Brain pericyte (primary cell): ENCODE data around the gene CREB3L2.
"Not testable (repeated sequence)": the region's sequence is repeated elsewhere in the genome, so short reads cannot be mapped to it uniquely, and the experiment has no call there.

Experiments used
- DNase-seq: peaks from one replicate; pipeline ENCODE4 v3.0.0-alpha.2; 2012; ENCODE audit warnings: low read depth, low spot score

CREB3L2 gene

GRCh38 chr7:137969828-137970227 lies 32.1 kb downstream of the CREB3L2 start:
- DNase-seq: no peak

DNA sequence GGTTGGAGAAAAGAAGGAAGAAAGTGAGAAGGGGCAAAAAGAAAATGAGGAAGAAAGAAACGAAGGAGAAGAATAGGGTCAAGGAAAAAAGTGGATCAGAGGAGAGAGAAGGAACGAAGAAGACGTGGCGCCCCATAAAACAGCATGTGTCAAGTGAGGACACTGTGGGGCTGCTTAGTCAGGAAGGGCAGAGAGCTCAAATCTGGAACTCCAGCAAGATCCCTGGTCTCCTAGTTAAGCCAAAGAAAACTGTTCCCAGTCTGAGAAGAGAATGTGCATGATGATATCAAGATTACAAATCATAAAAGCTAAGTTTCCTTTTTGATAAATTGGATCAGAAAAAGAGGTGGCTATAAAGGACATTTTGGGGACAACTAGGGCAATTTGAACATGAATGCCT lies 33.0 kb downstream of the CREB3L2 start:
- DNase-seq: no peak

- not testable (repeated sequence) for DNase-seq
Measured at GRCh38 chr7:137968339-137968738, 33.5 kb downstream of the CREB3L2 start.

DNA sequence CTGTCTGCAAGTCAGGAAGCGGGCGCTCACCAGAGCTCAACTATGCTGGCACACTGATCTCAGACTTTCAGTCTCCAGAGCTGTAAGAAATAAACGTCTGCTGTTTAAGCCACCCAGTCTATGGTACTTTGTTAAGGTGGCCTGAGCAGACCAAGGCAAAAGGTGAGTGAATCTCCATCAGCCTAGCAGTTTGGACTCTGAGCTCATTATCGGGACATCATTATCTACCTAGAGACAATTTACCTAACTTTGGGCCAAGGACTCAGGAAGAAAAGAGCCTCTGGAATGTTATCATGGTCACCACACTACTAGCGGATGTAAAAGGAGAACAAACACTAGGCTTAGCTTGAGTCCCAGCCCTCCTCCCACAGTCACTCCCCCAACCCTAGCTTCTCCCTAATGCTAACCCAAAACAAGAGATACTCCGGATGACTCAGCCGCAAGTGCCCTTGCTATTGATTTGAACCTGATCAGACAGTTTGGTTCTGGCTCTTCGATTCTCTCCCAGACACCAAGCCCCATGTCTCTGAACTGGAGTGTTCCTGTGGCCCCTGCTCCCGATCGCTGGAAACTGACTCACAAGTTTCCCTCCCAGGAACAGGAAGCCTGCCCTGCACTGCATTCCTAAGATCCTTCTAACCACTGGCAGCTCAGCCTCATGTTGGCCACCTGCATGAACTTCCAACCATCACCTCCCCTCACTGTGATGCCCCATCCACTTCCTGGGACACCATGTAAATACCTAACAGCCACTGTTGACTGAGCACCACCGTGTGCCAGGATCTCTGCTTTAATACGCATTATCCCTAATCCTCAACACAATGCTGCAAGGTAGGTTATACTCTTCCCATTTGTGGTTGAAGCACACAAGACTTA lies 34.5 kb downstream of the CREB3L2 start:
- no peak for DNase-seq

GRCh38 chr7:137966641-137967142 lies 35.2 kb downstream of the CREB3L2 start:
- DNase-seq: no peak

DNA sequence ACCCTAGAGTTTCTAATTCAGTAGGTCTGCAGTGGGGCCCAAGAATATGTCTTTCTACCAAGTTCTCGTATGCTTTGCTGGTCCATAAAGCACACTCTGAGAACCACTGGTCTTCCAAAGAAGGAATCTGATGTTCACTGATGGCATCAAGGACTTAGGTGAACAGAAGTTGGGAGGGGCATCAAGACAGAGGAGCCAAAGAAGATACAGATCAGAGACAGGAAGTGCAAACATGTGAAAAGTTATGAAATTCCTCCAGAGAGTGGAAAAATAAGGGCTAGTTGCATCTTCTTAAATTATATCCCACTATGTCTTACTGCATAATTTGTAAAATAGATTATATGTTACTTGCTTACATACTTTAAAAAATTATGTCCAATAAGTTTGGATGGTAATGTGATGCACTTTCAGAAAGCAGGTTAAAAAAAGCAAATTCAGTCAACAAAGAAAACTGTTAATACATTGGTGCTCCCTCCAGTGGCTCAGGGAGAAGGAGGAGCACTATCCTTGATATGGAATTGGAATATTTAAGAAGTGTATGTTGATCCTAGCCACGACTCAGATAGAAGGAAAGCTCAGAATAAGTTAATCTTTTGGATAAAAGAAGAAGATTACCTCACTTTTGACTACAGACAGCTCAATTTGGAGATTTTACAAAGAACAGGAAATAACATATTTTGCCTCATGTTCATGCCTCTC lies 35.8 kb downstream of the CREB3L2 start:
- no peak for DNase-seq

DNA sequence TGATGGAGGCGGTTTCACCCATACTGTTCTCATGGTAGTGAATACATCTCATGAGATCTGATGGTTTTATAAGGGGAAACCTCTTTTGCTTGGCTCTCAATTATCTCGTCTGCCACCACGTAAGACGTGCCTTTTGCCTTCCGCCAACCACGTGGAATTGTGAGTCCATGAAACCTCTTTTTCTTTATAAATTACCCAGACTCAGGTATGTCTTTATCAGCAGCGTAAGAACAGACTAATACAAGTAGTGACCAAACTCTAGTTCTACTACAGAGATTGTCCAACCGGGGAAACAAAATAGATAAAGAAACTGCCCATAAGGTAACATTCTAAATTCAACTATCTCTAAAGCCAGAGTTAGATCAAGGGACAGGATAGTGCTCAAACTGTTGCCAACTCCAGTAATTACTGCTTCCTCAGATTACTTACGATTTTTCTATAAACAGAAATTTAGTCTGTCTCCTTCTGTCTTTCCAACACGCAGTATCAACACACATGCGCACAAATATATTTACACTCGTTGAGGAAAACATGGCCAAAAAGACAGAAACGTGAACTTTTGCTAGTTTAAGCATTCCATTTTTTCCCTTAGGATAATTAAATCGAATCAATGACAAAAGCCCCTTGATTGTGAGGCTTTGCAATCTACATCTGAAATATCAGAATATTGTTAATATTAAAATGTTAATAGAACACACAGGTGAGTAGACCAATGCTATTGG lies 36.9 kb downstream of the CREB3L2 start:
- no peak for DNase-seq

- no peak for DNase-seq
Measured at GRCh38 chr7:137962875-137963507, 38.9 kb downstream of the CREB3L2 start.

GRCh38 chr7:137962491-137962874 lies 39.4 kb downstream of the CREB3L2 start:
- DNase-seq: no peak

DNA sequence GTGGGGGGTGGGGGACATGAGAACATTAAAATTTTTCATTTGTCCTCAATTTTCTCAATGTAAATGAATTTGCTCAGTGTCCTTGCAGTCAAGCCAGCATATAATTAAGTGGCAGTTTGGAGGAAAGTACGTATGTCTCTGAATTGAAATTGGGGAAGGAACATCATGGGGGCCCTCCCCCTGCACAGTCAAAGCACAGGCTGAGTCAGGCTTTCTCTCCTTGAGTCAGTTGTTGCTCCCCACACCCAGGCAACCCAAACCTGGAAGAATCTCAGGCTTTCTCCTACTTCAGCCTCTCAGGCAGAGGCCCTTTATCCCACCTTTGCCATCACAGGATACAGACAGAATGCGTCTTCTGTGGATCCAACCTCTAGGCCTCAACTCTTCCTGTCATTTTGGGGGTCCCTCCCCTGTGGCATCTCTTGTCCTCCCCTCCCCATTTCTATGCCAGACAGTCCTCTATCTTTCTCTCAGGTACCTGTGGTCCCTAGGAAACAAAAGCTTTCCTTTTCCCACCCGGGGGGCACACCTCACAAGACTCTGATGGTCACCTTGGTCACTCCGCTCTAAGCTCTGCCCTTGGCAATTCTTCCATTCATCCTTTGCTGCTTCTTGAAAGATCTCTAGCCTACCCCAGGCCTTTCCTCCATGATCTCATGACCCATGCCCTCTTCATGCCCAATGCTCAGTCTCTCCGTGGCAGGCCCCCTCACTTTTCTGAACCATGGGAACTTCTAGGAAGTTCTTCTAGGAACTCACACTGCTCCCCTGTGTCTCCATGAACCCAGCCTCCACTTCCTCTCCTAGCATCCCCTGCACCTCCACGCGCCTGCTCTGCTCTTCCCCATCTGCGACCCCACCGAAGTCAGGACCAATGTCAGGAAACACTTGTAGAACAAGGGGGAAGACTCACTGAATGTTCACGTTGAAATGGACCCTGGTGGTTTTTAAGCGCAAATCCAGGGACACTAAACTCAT lies 40.4 kb downstream of the CREB3L2 start:
- no peak for DNase-seq

- DNase-seq: no peak
Measured at GRCh38 chr7:137960020-137960419, 41.9 kb downstream of the CREB3L2 start.

DNA sequence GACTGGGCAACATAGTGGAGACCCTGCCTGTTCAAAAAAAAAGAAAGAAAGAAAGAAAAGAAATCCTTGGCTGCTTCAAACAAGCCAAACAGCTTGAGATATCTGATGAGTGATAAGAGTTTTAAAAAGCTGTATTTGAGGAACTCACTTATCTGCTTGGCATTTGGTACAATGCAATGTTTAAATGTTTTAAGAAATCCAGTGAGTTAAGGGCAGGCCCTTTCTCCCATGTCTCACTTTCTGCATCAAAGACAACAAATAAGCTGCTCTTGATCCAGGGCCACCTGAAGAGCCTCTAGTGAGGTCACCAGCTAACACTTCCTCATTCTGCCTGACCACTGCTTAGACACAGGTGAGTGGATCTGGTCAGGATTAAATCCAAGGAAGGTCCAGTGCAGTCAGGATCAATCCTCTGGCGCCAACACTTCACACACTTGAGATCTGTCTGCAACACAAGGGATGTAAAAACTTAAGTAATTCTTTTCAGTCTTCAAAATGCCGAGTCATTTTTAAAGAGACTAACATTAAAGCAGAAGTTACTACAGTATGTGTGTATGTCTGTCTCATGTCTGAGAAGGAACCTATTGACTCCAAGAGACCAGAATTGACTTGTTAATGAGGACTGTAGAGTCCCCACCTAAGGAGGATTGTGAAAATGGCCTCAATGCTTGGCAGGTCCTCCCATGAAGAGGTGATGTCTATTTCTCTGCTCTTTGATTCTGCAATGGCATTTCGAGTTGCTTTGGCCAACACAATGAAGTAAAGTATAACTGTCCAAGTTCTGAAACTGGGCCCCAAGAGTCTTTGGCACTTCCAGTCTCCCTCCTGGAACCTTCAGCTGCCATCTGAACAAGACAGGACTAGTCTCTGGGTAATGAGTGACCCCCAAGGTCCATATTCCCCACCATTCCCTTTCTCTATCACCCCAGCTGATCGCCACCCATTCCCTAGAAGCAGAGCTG lies 43.1 kb downstream of the CREB3L2 start:
- no peak for DNase-seq

GRCh38 chr7:137957887-137958286 lies 44.0 kb downstream of the CREB3L2 start:
- no peak for DNase-seq

DNA sequence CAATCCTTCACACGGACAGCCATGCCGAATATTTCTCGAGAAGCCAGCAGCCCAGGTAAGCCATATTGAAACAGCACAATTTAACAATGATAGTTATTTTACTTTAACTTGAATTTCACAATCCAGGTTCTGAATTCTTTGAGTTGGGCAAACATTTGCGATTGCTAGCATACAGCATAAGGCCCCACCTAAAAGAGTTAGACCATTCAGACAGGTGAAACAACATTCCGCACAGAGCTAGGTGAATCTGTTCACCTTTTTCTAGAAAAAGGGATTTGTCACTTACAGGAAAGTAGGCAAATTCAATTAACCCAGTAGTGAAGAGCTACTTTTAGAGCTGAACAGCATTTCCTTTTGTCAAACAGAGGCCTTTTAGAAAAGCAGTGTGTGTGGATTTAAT lies 45.3 kb downstream of the CREB3L2 start:
- DNase-seq: no peak

DNA sequence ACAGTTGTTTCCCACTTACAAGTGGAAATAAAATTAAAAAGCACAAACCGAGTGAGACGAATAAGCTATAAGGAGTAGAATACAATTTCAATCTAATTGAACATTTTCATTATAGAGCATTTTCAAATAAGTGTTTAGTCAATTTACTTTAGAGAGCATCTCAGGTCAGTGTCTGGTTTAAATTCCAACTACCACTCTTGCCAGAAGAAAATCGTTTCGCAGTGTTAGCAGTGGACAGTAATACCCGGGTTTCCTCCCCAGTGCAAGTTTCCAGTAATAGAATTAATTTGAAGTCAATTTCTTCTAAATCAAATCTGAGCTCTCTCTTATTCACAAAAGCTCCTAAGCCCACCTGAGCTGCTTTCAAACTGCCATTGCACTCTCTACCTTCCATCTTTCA lies 45.7 kb downstream of the CREB3L2 start:
- no peak for DNase-seq

DNA sequence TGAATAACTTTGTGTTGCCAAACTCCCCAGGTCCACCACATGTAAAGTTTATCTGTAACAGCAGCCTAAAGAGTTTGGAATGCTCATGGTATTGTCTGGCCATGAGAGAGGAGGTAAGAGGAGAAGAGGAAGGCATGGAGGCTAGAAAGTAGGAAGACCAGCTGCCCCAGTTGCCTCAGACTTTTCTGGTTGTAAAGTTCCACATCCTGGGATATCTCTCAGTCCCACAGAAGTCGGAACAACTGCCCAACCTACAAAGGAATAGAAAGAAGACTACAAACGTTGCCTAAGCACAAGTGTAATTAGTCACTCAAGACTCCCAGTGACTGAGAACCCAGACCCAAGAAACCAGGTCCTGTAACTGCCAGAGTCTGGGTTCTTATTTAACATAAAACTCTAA lies 47.3 kb downstream of the CREB3L2 start:
- no peak for DNase-seq

DNA sequence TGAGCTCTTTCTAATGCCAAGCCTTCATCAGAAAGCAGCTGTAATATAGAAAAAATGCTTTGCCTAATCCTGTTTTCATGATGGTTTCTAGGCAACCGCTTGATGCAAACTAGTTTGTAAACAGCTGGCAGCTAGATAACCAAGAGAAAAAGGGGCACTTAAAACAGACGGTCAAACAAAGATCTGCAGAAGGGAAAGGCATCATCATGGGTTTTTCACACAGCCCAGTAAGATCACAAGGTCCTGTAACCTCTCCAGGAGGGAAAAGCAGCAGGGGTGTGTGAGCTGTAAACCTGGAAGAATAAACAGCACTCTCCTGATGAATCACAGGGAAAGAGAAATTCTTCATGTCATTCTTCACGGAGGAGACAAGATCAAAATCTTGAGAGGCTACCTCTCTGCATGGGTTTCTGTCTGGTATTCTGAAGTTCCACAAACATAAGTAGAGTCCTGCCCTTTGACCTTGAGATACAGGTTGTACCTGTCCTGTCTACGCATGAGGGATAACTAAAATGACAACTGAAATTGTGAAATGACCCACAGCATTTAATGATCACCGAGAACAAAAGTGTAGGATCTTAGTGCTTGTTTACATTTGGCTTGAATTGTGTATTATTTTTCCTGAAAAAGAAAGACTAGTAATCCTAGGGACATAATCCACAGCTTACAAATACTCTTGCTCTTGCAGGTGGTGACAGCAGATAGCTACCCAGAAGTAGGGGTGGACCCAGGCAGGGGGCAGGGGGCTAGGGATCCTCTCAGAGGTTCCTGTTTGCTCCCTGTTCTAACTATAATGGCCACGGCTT lies 48.0 kb downstream of the CREB3L2 start:
- peak; percentile 83 for DNase-seq

DNA sequence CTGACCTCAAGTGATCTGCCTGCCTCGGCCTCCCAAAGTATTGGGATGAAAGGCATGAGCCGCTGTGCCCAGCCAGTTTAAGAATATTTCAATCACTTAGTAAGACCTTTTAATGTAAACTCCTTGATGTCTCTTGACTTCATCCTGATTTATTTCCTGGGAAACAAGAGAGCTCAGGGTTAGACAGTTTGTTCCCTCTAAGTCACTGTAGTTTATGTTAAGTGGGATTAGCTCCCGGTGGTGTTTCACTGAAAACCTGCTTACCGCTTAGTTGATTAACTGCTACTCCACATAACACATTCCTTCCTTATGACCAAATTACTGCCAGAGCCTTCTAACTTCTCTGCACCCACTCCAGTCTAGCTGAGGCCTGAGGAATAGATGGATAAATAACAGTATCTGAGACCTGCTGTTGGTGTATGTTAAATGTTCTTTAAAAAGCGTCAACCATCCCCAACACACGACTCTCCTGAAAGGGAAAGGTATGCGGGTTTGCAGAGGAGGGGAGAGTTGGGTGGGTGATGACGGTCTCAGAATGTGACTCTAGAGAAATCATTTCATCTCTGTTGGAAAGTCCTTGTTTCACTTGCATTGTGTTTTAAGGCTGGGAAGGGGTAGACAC lies 48.7 kb downstream of the CREB3L2 start:
- DNase-seq: no peak
